ENCODE data around the gene CACNA2D1.

CACNA2D1 gene

DNA sequence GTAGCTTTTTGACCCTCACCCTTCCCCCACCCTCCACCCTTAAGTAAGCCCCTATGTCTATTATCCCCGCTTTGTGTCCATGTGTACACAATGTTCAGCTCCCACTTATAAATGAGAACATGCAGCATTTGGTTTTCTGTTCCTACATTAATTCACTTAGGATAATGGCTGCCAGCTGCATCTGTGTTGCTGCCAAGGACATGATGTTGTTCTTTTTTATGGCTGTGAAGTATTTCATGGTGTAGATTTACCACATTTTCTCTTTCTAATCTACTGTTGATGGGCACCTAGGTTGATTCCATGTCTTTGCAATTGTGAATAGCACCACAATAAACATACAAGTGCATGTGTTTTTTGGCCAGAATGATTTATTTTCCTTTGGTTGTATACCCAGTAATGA lies 232.2 kb downstream of the CACNA2D1 start:
- DNase-seq = no peak

DNA sequence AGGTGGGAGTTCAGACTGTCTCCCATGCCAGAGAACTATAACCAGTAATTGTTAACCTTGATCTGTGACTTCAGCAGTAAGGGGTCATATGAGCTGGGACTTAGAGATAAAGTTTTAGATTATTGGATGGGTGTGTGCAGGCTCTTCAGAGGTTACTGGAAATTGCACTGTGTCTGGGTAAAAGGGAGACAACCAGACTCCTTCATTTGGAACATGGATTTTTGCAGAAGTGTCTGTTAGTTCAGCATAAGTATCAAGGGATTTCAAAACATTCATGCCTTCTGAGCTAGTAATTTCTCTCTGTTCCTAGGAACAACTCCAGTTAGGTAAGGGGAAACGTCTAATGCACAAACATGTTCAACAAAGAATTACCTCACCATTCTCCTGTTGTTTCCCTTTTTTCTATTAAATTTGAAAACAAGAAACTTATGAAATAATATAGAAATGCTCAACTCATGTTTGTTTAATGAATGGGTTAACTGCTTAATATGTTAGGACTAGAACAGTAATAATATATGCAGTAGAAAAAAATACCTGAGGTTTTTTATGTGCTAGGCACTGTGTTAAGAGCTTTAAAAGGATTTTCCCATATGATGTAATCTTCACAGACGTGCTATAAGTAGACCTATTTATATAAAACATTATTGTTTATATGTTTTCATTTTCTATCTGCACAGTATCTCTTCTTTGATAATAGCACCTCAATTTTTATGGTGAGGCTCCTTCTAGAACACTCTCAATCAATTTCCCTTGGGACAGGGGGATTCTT lies 233.0 kb downstream of the CACNA2D1 start:
- DNase-seq = no peak

DNA sequence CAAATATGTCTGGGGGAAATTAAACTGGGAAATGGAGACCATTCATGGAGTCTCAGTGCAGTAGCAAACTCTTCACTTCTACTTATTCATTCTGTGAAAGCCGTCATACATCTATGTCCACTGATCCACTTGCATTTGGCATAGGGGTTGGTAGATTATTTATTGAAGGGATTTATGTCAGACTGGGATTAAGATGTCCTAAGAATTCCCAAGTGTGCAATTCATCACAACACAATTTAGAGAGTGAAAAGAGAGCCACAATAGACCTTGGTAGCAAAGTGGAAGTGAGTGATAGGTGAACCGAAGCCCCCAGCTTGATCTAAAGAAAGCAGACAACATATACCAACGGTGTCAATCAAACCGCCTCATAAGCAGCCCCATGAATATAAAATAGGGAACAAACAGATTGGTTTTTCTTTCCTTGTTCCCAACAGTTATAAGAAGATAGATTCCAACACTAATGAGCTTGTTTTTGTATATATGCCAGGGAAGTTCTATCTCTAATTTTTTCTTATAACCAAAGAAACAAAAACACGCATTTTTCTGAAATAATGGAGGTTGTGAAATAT lies 234.3 kb downstream of the CACNA2D1 start:
- no peak for DNase-seq

DNA sequence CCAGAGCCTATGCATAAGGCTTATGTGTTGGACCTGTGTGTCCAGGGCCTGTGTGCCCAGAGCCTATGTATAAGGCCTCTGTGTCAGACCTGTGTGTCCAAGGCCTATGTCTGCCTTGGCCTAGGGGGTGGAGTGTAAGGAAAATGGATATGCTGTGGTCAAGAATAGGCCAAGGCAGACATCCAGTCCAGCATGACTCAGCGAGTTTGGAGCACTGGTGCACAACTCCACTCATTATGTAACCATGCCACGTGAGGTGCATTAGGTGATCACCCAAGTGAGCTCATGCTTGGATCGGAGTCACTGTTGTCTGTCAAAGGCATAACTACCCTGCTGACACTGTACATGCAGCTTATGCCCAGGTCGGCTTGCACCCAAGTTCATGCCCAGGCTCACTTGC lies 238.9 kb downstream of the CACNA2D1 start:
- peak; percentile 70 for DNase-seq

DNA sequence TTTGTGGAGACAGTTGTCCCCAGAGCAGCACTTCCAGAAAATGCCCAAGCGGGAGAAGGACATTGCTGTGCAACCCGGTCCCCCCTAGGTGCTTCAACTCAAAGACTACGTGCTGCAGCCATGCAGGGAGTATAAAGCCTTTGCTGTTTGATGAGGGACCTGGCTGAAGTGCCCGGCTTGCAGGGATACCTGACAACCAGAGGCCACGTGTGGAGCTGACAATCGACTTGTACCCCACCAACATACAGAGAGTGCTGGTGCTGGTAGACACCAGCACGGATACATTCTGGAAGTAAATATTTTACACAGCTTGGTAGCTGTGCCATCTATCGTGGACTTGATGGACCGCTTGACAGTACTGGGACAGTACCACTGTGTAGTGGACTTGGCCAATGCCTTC lies 240.6 kb downstream of the CACNA2D1 start:
- DNase-seq = no peak

DNA sequence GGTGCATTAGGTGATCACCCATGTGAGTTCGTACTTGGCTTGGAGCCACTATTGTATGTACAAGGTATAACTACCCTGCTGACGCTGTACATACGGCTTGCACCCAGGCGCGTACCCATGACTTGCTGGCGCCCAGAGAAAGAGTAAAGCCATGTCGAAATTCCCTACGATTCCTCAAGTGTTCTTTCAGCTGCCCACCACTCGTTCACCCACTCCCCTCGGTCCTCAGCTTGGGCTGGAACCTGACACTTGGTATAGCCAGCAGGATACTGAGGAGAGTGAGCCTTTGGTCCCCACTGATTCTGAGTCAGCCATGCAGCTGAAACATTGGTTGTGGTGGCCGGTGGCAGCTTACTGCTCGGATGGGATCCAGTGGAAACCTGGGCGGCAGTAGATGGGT lies 241.5 kb downstream of the CACNA2D1 start:
- no peak for DNase-seq

DNA sequence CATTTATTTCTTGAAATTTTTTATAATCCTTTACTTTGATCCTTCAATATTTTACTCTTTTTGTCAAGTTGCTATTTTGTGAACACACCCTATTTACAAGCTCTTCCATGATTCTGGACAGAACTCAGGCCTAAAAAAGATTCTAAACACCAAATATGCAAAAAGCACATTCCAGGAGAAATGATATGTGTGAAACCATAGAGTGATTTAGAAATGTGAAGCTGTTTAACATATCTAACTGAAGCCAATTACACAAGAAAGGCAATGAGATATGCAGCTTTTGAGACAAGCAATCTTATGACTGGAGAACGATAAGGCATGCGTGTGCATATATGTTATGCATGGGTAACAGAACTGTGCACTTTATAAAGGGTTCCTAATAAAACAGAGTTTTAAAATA lies 243.0 kb downstream of the CACNA2D1 start:
- DNase-seq = no peak

DNA sequence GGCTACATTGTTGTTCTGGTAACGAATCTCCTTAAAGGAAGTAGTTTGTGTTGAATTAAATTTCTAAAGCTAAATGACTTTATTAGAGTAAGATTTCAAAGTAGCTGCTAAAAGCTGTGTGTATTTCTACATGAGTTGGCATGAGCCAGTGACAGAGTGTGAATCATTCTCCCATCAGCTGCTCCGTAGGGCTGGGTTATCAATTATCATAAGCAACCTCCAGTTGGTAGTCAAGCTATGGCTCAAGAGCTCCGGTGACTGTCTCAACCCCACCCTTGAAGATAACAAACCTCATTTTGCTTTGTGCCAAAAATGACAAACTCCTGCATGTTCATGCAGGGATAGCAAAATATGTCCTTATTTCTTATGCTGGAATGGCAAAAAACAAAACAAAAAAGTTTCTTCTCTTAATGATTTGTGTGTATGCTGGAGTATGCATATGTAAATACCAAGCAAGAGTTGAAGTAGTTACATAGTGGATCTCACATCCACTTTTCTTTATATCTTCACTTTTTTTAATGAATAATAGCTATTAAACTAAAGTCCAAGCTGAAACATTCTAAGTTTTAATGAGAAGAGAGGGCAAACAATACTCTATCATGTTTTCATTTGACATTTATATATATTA lies 249.4 kb downstream of the CACNA2D1 start:
- peak; percentile 31 for DNase-seq

DNA sequence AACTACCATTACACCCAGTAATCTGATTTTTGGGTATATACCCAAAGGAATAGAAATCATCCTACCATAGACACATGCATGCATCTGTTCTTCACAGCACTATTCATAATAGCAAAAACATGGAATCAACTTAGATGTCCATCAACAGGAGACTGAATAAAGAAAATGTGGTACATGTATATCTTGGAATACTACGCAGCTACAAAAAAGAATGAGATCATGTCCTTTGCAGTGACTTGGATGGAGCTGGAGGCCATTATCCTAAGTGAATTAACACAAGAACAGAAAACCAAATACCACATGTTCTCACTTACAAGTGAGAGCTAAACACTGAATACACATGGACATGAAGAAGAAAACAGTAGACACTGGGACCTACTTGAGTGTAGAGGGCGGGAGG lies 254.9 kb downstream of the CACNA2D1 start:
- DNase-seq = no peak

DNA sequence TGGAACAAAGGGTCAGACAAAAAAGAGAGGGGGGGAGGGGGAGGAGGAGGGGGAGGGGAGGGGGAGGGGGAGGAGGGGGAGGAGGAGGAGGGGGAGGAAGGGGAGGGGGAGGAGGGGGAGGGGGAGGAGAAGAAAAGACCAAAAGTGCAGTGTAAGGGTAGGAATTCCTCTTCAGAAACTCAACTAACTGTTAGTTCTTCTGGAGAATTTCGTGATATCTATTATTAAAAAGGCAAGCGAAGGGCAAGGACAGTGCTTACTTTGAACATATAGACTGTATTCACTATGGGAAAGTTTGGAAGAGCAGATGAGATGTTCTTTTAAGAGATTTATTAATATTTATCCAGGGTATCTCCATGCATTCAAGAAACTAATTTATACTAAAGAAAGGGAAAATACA lies 258.1 kb downstream of the CACNA2D1 start:
- DNase-seq = no peak

DNA sequence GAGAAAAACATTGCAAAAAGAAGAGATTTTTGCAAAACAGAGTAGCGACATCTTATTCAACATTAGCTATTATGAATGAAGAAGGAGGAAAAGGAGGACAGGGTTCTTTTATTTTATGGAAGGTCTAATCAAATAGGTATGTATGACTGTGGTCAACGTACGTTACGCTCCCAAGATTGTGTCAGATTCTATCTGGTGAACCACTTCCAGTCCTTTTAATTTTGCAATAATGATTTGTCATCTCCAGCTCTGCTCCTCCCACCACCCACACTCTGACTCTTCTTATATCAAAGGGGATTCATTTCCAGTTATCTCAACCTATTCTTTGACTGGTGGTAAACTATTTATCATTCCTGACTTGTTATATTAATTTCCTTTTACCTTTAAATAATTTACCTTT lies 259.9 kb downstream of the CACNA2D1 start:
- peak; percentile 54 for DNase-seq

DNA sequence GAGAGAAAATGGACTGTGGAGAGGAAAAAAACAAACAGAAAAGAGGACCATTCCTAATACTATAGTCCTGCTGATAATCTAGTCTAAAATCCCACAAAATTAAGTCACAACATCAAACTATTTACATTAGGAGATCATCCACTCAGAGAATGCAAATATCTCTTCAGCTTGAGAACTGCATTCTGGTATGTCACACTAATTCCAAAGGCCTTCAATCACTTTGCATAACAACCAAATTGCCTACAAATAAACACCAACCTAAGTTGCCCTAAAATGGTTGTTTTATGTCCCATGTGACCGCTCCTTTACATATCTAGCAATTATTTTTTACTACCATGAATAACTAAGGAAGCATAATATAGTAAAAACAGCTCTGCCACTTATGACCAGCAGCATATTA lies 264.3 kb downstream of the CACNA2D1 start:
- no peak for DNase-seq

DNA sequence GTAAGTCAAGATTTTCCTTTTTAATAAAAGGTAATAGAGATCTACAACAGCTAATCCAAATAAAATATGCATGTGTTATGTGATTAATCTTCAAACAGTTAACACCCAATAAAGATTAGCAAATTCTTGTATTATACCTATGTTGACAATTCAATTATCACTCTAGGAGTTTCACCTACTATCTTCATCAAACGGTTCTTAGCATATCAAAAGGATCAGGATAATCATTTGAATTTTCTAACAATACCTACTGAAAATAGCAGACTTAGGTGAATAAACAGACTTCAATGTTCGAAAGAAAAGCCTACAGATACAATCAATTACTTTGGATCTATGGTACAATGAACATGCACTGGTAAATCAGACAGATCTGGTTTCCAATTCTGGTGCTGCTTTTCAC lies 268.3 kb downstream of the CACNA2D1 start:
- DNase-seq = no peak

DNA sequence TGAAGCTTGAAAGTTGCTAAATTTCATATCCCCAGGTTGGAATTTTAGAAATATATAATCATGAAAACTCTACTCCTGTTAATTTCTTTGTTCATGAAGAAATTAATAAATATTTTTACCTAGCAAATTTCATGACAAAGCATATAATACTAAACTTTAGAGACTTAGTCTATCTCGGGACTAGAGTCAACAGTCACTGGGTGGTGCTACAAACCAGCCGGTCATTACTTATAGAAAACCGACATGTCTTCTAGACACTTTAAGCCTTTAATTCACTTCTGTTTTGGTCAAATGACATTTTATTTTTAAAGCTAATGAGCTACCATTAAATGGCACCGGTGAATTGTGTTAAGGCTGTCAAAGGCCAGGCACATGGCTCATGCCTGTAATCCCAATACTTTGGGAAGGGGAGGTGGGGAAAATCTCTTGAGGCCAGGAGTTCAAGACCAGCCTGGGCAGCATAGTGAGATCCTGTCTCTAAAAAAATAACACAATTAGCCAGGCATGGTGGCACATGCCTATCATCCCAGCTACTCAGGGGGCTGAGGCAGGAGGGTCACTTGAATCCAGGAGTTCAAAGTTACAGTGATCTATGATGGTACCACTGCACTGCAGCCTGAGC lies 270.1 kb downstream of the CACNA2D1 start:
- DNase-seq = no peak

DNA sequence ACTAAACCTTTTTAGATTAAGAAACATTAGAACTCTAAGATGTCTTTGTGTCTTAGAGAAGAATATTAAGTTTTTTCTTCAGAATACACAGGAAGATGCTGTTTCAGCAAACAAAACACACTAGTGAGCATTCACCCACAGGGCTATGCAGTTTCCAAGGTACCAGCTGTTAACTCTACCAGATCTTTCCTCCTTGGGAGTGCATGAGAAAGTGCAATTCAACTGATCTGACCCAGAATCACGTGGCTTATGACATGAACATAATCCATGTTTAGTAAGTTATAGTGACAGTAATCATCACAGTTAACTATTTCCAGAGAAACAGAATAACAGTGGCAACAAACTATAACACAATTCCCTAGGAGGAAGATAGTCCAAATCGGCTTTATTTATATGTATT lies 270.7 kb downstream of the CACNA2D1 start:
- no peak for DNase-seq

DNA sequence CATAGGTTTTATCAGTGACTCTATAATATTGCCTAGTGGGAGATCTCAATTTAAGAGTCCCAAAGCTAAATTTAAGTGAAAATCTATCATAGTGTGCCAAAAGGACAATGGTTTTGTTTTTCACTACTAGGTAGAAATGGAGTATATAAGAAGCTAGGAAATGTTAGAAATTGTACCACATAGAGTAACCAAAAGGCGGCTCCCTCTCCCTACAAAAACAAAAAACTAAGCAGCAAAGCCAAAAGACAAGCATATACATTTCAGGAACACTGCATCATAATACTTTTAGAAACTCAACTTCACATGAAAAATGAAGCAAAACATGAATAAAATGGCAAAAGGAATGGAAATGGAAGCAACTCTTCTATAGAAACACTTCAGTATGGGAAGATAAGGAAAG lies 271.6 kb downstream of the CACNA2D1 start:
- DNase-seq = no peak

DNA sequence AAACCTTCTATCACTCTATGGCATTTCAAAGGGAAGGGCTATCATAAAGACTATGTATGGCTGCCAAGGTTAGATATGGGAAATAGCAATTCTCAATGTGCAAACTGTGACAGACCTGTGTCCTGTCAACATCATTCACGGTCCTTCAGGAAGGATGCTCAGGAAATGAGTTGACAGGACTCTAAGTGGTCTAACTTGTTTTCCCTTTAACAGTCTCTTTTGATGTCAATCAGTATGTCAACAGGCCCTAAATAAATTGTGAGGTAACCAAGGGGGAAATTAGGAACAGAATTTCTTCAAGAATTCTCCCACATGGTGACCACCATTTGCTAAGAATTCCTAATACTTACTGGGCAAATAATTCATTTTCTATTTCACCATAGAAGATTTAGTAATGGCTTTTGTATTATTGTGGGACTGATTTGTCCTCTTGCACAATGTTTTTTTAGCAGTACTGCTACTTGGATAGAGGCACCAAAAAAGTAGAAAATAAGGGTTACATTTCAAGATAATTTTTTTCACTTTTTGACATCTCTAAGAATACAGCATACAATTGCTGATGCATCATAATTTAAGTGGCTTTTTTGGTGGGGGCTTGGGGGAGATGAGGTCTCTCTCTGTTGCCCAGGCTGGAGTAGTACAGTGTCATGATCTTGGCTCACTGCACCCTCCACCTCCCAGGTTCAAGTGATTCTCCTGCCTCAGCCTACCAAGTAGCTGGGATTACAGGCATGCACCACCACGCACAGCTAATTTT lies 275.8 kb downstream of the CACNA2D1 start:
- peak; percentile 30 for DNase-seq

DNA sequence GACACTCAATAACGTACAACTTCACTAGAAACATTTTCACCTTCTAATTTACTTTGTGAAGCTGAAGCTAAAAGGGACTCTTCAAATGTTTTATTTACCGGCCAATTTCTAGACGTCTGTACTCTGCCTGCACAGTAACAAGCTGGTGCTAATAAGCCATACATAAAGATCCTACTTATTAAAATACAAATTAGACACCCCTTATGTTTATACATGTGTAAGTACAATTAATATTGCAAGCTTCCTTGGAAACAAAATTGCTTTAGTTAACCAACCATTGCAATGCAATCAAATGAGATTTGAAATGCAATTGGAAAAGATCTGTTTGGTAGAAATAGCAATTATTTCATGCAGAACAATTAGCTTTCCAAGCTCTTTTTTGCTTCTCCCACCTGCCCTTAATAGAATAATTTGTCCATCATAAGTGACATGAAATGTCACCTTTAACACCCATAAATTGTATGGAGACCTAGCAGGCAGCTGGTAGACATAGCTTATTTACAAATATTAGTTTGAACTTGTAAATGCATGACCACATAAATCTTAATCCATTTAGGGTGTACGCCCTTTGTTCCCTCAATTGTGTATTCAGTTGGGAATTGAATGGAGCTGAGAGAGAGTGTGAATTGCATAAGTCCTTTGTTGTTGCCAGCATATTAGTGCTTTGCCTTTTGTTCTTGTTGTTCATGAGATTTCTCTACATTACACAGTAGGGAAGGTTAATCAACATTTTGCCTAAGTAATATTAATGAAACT lies 277.1 kb downstream of the CACNA2D1 start:
- no peak for DNase-seq

DNA sequence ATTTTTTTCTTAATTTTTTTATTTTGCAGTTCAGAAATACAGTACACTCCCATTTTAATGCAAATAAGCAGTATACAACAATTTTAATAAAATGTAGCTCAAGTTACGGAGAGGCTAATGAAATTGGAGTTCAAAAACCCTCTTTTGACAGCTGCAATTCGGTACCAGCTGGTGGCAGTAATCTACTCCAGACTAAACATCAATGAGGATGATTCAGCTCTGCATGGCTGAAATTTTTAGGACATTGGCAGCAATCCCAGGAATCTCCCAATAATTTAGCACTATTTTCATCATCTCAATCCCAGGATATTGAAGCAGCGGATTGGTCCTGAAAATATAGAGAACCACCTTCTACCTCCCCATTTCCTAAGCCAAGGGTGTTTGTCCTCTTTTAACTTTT lies 278.8 kb downstream of the CACNA2D1 start:
- peak; percentile 93 for DNase-seq

DNA sequence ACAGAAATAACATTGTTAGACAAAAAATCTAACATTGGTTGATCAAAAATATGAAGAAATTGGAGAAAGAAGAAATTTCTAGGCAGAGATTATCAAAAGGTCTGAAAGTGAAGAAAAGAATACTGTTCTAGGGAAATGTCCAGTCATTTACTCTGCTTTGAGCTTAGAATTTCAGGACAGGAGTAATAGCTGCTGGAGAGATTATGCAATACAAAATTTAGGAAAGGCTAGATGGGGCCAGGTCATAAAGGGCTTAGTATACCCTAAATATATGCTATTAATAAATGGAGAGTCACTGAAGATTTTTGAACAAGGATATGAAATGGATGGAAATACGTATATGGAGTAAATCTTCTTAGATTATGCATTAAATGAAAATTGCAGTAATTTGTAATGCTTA lies 279.2 kb downstream of the CACNA2D1 start:
- DNase-seq = no peak

DNA sequence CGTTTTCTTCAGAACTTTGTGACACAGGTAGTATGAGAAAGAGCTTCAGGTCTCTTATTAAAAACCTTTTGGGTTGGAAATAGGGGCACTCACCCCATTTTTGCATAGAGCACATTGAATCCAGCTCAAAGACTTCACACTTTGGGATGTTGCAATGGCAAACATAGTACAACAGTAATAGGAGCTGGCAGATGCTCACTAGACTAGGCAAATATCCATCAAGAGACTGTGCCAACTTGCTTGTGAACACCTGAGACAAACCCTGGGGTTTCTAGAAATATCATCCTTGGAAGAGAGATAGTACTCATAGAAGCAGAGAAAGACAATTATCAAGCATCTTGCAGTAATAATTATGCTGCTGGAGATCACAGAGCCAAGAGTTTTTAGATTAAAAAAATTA lies 280.0 kb downstream of the CACNA2D1 start:
- DNase-seq = no peak

DNA sequence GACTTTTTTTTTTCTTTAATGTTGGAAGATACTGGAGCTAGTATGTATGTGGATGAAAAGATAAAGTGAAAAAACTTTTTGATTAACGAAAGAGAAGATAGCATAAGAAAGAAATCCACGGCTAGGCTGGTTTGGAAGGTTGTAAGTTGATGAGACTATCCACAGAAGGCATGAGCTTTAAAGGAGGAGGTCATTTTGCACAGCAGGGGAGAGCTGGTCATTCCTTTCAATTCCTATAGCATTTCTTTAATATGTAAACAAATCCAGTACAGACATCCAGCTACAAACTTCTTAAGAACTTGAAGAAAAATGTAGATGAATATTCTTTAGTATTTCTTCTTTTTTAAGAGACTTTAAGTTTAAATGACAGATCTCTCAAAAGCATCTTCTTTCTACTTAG lies 281.3 kb downstream of the CACNA2D1 start:
- peak; percentile 46 for DNase-seq

DNA sequence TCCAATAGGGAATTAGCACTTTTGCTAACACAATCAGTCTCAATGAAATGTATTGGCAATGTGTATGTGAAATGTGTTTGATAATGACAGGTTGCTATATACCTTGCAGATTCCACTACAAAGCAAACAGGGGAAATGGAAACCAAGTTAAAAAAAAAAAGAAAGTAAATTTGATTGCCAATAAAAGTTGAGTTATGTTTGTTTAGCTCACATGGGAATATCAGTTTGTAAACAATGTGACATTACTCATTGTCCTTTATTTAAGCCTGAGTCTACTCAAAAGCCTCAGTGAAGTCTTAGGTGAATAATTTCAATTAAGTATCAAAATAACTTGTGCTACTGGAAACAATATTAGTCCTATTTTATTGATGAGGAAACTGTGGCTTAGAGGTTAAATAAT lies 285.2 kb downstream of the CACNA2D1 start:
- DNase-seq = no peak
